GM12878 (cell line): ENCODE results near the gene GP2. TPM values are rescaled to one million over a fixed set of nuclear protein-coding genes. Genes with fewer than 3 reads are reported as not detected.

Experiments used
- ATAC-seq: fragments of 200-7000 bp; cut with Tn5 transposase; 3 replicates; pipeline ENCODE4 v1.9.1; 2020; ENCODE audit warnings: mild to moderate bottlenecking, moderate library complexity
- Bru-seq: library from RNA; stranded (reverse); fragments of 400-500 nt; gene quantifications from one replicate; lab custom pipeline; 2021; lab: Mats Ljungman, UMichigan
- BruChase-seq, 2 experiments: library from RNA; stranded (reverse); fragments of 400-500 nt; gene quantifications; one replicate each; lab custom pipeline; 2021; lab: Mats Ljungman, UMichigan
- BruUV-seq: library from RNA; stranded (reverse); fragments of 400-500 nt; replicated peaks from 2 replicates; lab custom pipeline; 2021; lab: Mats Ljungman, UMichigan
- CTCF ChIA-PET: fragments of 300-600 bp; sonication (Branson Sonifier 250); formaldehyde crosslinking; extraction: SDS; loops from one replicate; lab custom pipeline; 2021; ENCODE audit warnings: inconsistent platforms; lab: Yijun Ruan, JAX
- POLR2A ChIA-PET: fragments of 350-600 bp; formaldehyde crosslinking; extraction: SDS; loops from one replicate; lab custom pipeline; 2021; ENCODE audit warnings: inconsistent platforms; lab: Charles Lee
- RAD21 ChIA-PET: fragments of 300-600 bp; sonication (Branson Sonifier 250); formaldehyde crosslinking; loops from one replicate; lab custom pipeline; 2023; ENCODE audit warnings: antibody characterized with exemption; ENCODE audit not compliant: unreplicated experiment; lab: Charles Lee
- SMC1A ChIA-PET: fragments of 300-600 bp; sonication (Branson Sonifier 250); formaldehyde crosslinking; loops from one replicate; lab custom pipeline; 2023; ENCODE audit not compliant: unreplicated experiment, uncharacterized antibody; lab: Charles Lee
- DNase-seq: peaks from one replicate; pipeline ENCODE4 v3.0.0-alpha.2; 2011; ENCODE audit warnings: low read depth, low spot score
- FAIRE-seq: peaks from 3 replicates; lab custom pipeline; 2011; peaks lifted over from hg19 to GRCh38; lab: Jason Lieb, UNC
- H2AFZ ChIP-seq: 2 replicates; pipeline ENCODE4 v1.6.0; 2011; ENCODE audit warnings: low read depth, low read length, control low read depth; ENCODE audit not compliant: control insufficient read depth
- H3K27ac ChIP-seq: 2 replicates; pipeline ENCODE4 v1.5.1; 2011; ENCODE audit warnings: control low read depth; ENCODE audit not compliant: control insufficient read depth, insufficient read depth
- H3K27me3 ChIP-seq, 2 experiments: replicated peaks in 1 of 2; 2 replicates each; pipeline versions ENCODE4 v1.6.0 to v1.6.1; 2011; ENCODE audit warnings: low read length in 1 of 2; ENCODE audit not compliant: control insufficient read depth in 2 of 2, insufficient read depth in 2 of 2
- H3K36me3 ChIP-seq, 2 experiments: 2 replicates each; pipeline ENCODE4 v1.5.1; 2011; ENCODE audit warnings: low read length in 1 of 2; ENCODE audit not compliant: control insufficient read depth in 2 of 2, insufficient read depth in 2 of 2
- H3K4me1 ChIP-seq: 2 replicates; pipeline ENCODE4 v1.6.1; 2011; ENCODE audit warnings: mild to moderate bottlenecking, low read length, moderate library complexity, mixed read lengths; ENCODE audit not compliant: control insufficient read depth, insufficient read depth
- H3K4me2 ChIP-seq: 2 replicates; pipeline ENCODE4 v1.6.0; 2011; ENCODE audit warnings: control low read depth; ENCODE audit not compliant: control insufficient read depth, insufficient read depth
- H3K4me3 ChIP-seq: fragments of 200-600 bp; sonication (generic); 2 replicates; pipeline ENCODE4 v1.5.1; 2016
- H3K79me2 ChIP-seq: 2 replicates; pipeline ENCODE4 v1.6.0; 2011; ENCODE audit warnings: low read length; ENCODE audit not compliant: control insufficient read depth, insufficient read depth
- H3K9ac ChIP-seq: 2 replicates; pipeline ENCODE4 v1.8.0; 2011; ENCODE audit warnings: low read length, control low read depth, mixed read lengths; ENCODE audit not compliant: control insufficient read depth, insufficient read depth
- H3K9me3 ChIP-seq: replicated peaks from 3 replicates; pipeline ENCODE4 v1.5.1; 2011; ENCODE audit warnings: mild to moderate bottlenecking, low read length; ENCODE audit not compliant: control insufficient read depth, insufficient read depth
- H4K20me1 ChIP-seq: 2 replicates; pipeline ENCODE4 v1.6.0; 2011; ENCODE audit not compliant: control insufficient read depth, insufficient read depth
- CHD1 ChIP-seq: IDR thresholded peaks from 2 replicates; pipeline ENCODE4 v1.6.1; 2012; ENCODE audit warnings: low read depth, low read length, improper control_type of control experiment
- EGR1 ChIP-seq, 2 experiments: IDR thresholded peaks; 1 replicate in 1 of 2; 2 replicates in 1 of 2; pipeline ENCODE4 v1.6.1; 2011 to 2012; ENCODE audit warnings: low read depth in 2 of 2, low read length in 2 of 2, borderline replicate concordance in 1 of 2, mild to moderate bottlenecking in 1 of 2, moderate library complexity in 1 of 2
- IKZF1 ChIP-seq: fragments of 450-650 bp; conservative IDR thresholded peaks from 2 replicates; pipeline ENCODE4 v1.6.1; 2017; ENCODE audit warnings: antibody characterized with exemption, mild to moderate bottlenecking
- MTA2 ChIP-seq: fragments of 450-650 bp; IDR thresholded peaks from 2 replicates; pipeline ENCODE4 v1.6.1; 2016; ENCODE audit warnings: low read depth, mild to moderate bottlenecking, moderate library complexity
- NRF1 ChIP-seq: conservative IDR thresholded peaks from 2 replicates; pipeline ENCODE4 v1.6.1; 2011; ENCODE audit warnings: mild to moderate bottlenecking, low read depth, low read length, improper control_type of control experiment
- POLR2AphosphoS5 ChIP-seq: IDR thresholded peaks from 2 replicates; pipeline ENCODE4 v1.6.1; 2011; ENCODE audit warnings: mild to moderate bottlenecking, low read length, inconsistent platforms
- RAD51 ChIP-seq: fragments of 450-650 bp; IDR thresholded peaks from 2 replicates; pipeline ENCODE4 v1.6.1; 2016; ENCODE audit warnings: moderate library complexity, mild to moderate bottlenecking, inconsistent platforms
- SIN3A ChIP-seq: IDR thresholded peaks from 2 replicates; pipeline ENCODE4 v1.6.1; 2012; ENCODE audit warnings: low read depth, low read length, improper control_type of control experiment
- SIX5 ChIP-seq: IDR thresholded peaks from 2 replicates; pipeline ENCODE4 v1.6.1; 2011; ENCODE audit warnings: mild to moderate bottlenecking, low read depth, low read length, moderate library complexity; ENCODE audit not compliant: severe bottlenecking
- TBL1XR1 ChIP-seq: IDR thresholded peaks from 2 replicates; pipeline ENCODE4 v1.6.1; 2012; ENCODE audit warnings: low read depth, low read length, improper control_type of control experiment
- ZBED1 ChIP-seq: IDR thresholded peaks from 2 replicates; pipeline ENCODE4 v1.6.1; 2016; ENCODE audit warnings: borderline replicate concordance
- WGBS: methylation state at CpG from one replicate; pipeline ENCODE4 v1.1.6; 2016; ENCODE audit warnings: low lambda C conversion rate; ENCODE audit not compliant: insufficient replicate concordance, insufficient coverage; ENCODE audit errors: missing lambda C conversion rate; 5-methylcytosine and 5-hydroxymethylcytosine counted together
- in situ Hi-C: fragments of 300-500 bp; cut with MboI; formaldehyde crosslinking; loops from 9 replicates; pipeline ENCODE4 v1.14.3; 2018; ENCODE audit warnings: mixed read lengths
- intact Hi-C: fragments of 100-400 bp; cut with micrococcal nuclease; formaldehyde crosslinking; loops from one replicate; pipeline ENCODE4 v1.14.2; 2022; ENCODE audit not compliant: unreplicated experiment
- long read RNA-seq, 2 experiments: library from polyadenylated mRNA; unstranded; transcript quantifications; one replicate each; pipeline ENCODE4 v2.0.0, GENCODE V29; 2019 to 2020
- polyA minus RNA-seq, 3 experiments: library from RNA; depleted of rRNA, polyadenylated mRNA; stranded (reverse); fragments of >200 nt; gene quantifications; 2 replicates each; pipeline ENCODE4 v1.2.3, GENCODE V29; 2011
- polyA plus RNA-seq, 11 experiments: library from polyadenylated mRNA; depleted of rRNA in 4 of 11; unstranded in 6 of 11; stranded (reverse) in 5 of 11; fragments of >200 nt; fragmentation: Nextera tagmentation in 4 of 11; fragmentation: Illumina TruSeq in 1 of 11; extraction: Ambion mirVana in 4 of 11; extraction: Trizol in 1 of 11; gene quantifications; 1 replicate in 1 of 11; 2 replicates in 10 of 11; pipeline versions ENCODE4 v1.2.1 to v1.2.3, GENCODE V29; 2011 to 2016; ENCODE audit warnings: inconsistent platforms in 2 of 11, missing spikeins in 2 of 11, low read depth in 1 of 11
- total RNA-seq, 4 experiments: library from RNA; depleted of rRNA in 3 of 4; stranded (reverse); fragments of >200 nt in 3 of 4; fragmentation: Illumina TruSeq in 1 of 4; extraction: Trizol in 1 of 4; gene quantifications; 2 replicates each; pipeline versions ENCODE4 v1.2.1 to v1.2.3, GENCODE V29; 2013 to 2021
- TF ChIP-seq, protein P1 (sequence below): fragments of 450-650 bp; IDR thresholded peaks from 2 replicates; pipeline ENCODE4 v1.6.1; 2018; ENCODE audit warnings: borderline replicate concordance, mild to moderate bottlenecking; ENCODE audit not compliant: partially characterized antibody

GP2 gene
- not detected in 2 replicates for total RNA-seq (2013; cell fraction: nucleolus; rRNA removed)
- total RNA-seq (2014; rRNA removed) (not detected in 2 replicates), total RNA-seq (2014; rRNA removed; fragmentation: Illumina TruSeq; extraction: Trizol) (not detected in 2 replicates), total RNA-seq (2021) (6.9 and 8.7 TPM in 2 replicates), polyA plus RNA-seq (2011; rRNA removed) (not detected in 2 replicates), polyA plus RNA-seq (2014; fragmentation: Illumina TruSeq; extraction: Trizol) (not detected in 2 replicates), polyA plus RNA-seq (2014; fragmentation: Nextera tagmentation; extraction: Ambion mirVana) (not detected), polyA plus RNA-seq (2014; rRNA removed) (not detected in 2 replicates), polyA plus RNA-seq (2016; fragmentation: Nextera tagmentation; extraction: Ambion mirVana) (not detected), polyA minus RNA-seq (2011; rRNA and poly(A)+ RNA removed) (not detected in 2 replicates), Bru-seq, nascent RNA (percentile 5 among the genes with signal in this experiment), BruChase-seq, experiment 1, labeled RNA remaining after a 6-hour chase (percentile 6 among the genes with signal in this experiment), BruChase-seq, experiment 2, labeled RNA remaining after a 2-hour chase (percentile 6 among the genes with signal in this experiment)
- not detected for polyA plus RNA-seq (2011; ENCODE audit: low read depth)
- not detected in 2 replicates for polyA plus RNA-seq (2011; cell fraction: cytosol; rRNA removed)
- not detected in 2 replicates for polyA plus RNA-seq (2011; cell fraction: nucleus; rRNA removed)
- polyA plus RNA-seq (2012): not detected in 2 replicates
- not detected in 2 replicates for polyA minus RNA-seq (2011; cell fraction: cytosol; rRNA and poly(A)+ RNA removed)
- polyA minus RNA-seq (2011; cell fraction: nucleus; rRNA and poly(A)+ RNA removed): not detected in 2 replicates
- long read RNA-seq, experiment 1: 0 reads
- long read RNA-seq, experiment 2: 0 reads

DNA sequence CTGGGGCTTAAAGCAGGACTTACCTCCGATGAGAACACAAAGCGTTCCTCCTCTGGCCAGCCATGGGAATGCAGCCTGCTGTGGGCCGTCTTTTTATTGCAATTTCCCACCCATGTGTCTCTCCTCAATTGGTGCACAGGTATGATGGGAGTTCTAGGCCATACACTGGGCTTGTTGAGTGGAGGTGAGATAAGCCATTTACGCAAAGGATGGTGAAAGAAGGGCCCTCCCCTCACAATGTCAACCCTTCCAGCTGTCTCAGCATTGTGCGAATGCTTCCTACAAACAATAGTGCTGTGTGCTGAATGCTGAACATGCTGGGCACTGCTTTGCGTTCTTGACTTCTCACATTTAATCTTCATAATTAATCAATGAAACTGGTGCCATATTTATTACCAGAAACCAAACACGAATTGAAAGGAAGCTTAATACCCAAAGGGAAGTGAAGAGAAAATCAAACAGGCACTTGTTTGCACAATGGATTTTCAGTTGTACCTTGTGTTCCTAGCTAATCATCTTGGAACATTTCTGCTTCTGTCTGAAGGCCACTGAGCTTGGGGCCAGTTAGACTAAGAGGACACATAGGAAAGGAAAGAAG, at the start of gene GP2:
GP2 (minus strand) TSS at position 70 of the 598 bp plus-strand sequence. CDS start 1,082 bp downstream, outside the sequence.
- H3K79me2 ChIP-seq: no peaks in the 10 kb centered on the region
- intact Hi-C loops: no loop called here
- no peaks in the 10 kb centered on the region for H3K4me1 ChIP-seq
- WGBS: 19% methylated on average over 7 of the region's 7 CpGs
- ChIA-PET POLR2A (no interaction called here), RAD21 (no interaction called here), CTCF (no interaction called here), SMC1A (no interaction called here)
- H3K4me3 ChIP-seq: no peak within 1 kb of the TSS
- no peak within 1 kb of the TSS for H2AFZ ChIP-seq
- no TSS peak for BruUV-seq
- no peak within 1 kb of the TSS for H3K27ac ChIP-seq
- H3K9ac ChIP-seq: no peak within 1 kb of the TSS
- no peaks in the 10 kb centered on the region; a peak in 1 of 4 replicates for H3K27me3 ChIP-seq
- FAIRE-seq (no peak), ATAC-seq (no peak), DNase-seq (no peak)
- H3K9me3 ChIP-seq: no peaks in the 10 kb centered on the region
- no peaks in the 10 kb centered on the region for H3K36me3 ChIP-seq
- in situ Hi-C loops: no loop called here
- no peak within 1 kb of the TSS for H3K4me2 ChIP-seq
- TF ChIP-seq ZBED1 (no peak), TBL1XR1 (no peak), CHD1 (no peak), MTA2 (no peak), POLR2AphosphoS5 (no peak), IKZF1 (no peak), RAD51 (no peak), SIX5 (no peak), SIN3A (no peak), NRF1 (no peak), EGR1 (IDR thresholded peaks at IDR 0.05; ENCODE audit: borderline replicate concordance in 1 of 2, low read depth in 2 of 2, low read length in 2 of 2) (no peak)
- TF ChIP-seq, protein P1, sequence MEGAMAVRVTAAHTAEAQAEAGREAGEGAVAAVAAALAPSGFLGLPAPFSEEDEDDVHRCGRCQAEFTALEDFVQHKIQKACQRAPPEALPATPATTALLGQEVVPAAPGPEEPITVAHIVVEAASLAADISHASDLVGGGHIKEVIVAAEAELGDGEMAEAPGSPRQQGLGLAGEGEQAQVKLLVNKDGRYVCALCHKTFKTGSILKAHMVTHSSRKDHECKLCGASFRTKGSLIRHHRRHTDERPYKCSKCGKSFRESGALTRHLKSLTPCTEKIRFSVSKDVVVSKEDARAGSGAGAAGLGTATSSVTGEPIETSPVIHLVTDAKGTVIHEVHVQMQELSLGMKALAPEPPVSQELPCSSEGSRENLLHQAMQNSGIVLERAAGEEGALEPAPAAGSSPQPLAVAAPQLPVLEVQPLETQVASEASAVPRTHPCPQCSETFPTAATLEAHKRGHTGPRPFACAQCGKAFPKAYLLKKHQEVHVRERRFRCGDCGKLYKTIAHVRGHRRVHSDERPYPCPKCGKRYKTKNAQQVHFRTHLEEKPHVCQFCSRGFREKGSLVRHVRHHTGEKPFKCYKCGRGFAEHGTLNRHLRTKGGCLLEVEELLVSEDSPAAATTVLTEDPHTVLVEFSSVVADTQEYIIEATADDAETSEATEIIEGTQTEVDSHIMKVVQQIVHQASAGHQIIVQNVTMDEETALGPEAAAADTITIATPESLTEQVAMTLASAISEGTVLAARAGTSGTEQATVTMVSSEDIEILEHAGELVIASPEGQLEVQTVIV: no peak
- H4K20me1 ChIP-seq: no peaks in the 10 kb centered on the region
